Measurements from ENCODE around the gene GRM6.

Gene GRM6

GRCh38 chr5:178984145-178985072 lies 10.7 kb downstream of the GRM6 start:
- DNase-seq (ENCODE audit: low read depth): no peak

- no peak for DNase-seq (ENCODE audit: low read depth)
Observed at GRCh38 chr5:178983728-178984127, 11.4 kb downstream of the GRM6 start.

GRCh38 chr5:178982941-178983340 lies 12.2 kb downstream of the GRM6 start:
- no peak for DNase-seq (ENCODE audit: low read depth)

- no peak for DNase-seq (ENCODE audit: low read depth)
Observed at GRCh38 chr5:178981381-178981780, 13.7 kb downstream of the GRM6 start.

- DNase-seq (ENCODE audit: low read depth): no peak
Observed at GRCh38 chr5:178965465-178966055, 29.6 kb downstream of the GRM6 start.

GRCh38 chr5:178941361-178941760 lies 53.8 kb downstream of the GRM6 start:
- no peak for DNase-seq (ENCODE audit: low read depth)

GRCh38 chr5:178940569-178941360 lies 54.4 kb downstream of the GRM6 start, which contains the start of gene ZNF454:
Gene ZNF454, plus strand, starts transcription at chr5:178941198. Its CDS starts 1,594 bp downstream, at chr5:178942792.
- DNase-seq (ENCODE audit: low read depth): peak; percentile 36

- no peak for DNase-seq (ENCODE audit: low read depth)
Observed at GRCh38 chr5:178931846-178932760, 63.0 kb downstream of the GRM6 start.

Data from ELR (cell line).